HG02642 (cell line): ENCODE data around the gene HYPK.
A peak's percentile ranks its signal among the peaks of the same experiment; 100 is the strongest.
"Not testable (repeated sequence)": the region's sequence is repeated elsewhere in the genome, so short reads cannot be mapped to it uniquely, and the experiment has no call there.

Experiments used
- ATAC-seq: cut with Tn5 transposase; IDR thresholded peaks from one replicate; pipeline ENCODE4 v1.9.1; 2021; ENCODE audit warnings: mild to moderate bottlenecking; ENCODE audit not compliant: unreplicated experiment, poor library complexity

The HYPK gene

GRCh38 chr15:43794269-43795037 is 5.9 kb upstream of the HYPK start:
- ATAC-seq: no peak

GRCh38 chr15:43795197-43795596 is 5.2 kb upstream of the HYPK start:
- no peak for ATAC-seq

GRCh38 chr15:43795997-43796396 is 4.4 kb upstream of the HYPK start:
- ATAC-seq: no peak

- no peak for ATAC-seq
These were observed 3.8 kb upstream of the HYPK start for GRCh38 chr15:43796566-43796965.

GRCh38 chr15:43799209-43799944 is 1.0 kb upstream of the HYPK start:
- ATAC-seq: no peak

GRCh38 chr15:43799945-43800285 is 484 bp upstream of the HYPK start, which contains the start of gene SERINC4:
Gene SERINC4 (minus strand): TSS chr15:43800220. CDS start chr15:43799986, 234 bp downstream.
- no peak for ATAC-seq

GRCh38 chr15:43802676-43803075 is 2.3 kb downstream of the HYPK start:
- ATAC-seq: not testable (repeated sequence)

- no peak for ATAC-seq
These were observed 8.1 kb downstream of the HYPK start for GRCh38 chr15:43808435-43808950.

- peak; percentile 62 for ATAC-seq
These were observed 8.7 kb downstream of the HYPK start for GRCh38 chr15:43808960-43809678.

- not testable (repeated sequence) for ATAC-seq
These were observed 14.7 kb downstream of the HYPK start for GRCh38 chr15:43815064-43815463.

- no peak for ATAC-seq
These were observed 21.1 kb downstream of the HYPK start for GRCh38 chr15:43821505-43821904.

- peak; percentile 76 for ATAC-seq
These were observed 24.2 kb downstream of the HYPK start, which contains the start of gene MFAP1 for GRCh38 chr15:43824302-43825246. Gene MFAP1 (minus strand): TSS chr15:43824690. CDS start chr15:43824569, 121 bp downstream.

GRCh38 chr15:43825305-43825704 is 24.9 kb downstream of the HYPK start:
- ATAC-seq: not testable (repeated sequence)

- no peak for ATAC-seq
These were observed 25.7 kb downstream of the HYPK start for GRCh38 chr15:43826029-43826507.

- ATAC-seq: peak; percentile 75
These were observed 26.3 kb downstream of the HYPK start, which contains the start of gene WDR76 for GRCh38 chr15:43826508-43827341. Gene WDR76 (plus strand): TSS chr15:43827002. CDS start chr15:43827033, 31 bp downstream.

- ATAC-seq: no peak
These were observed 27.8 kb downstream of the HYPK start for GRCh38 chr15:43828061-43828657.

GRCh38 chr15:43829951-43830540 is 29.6 kb downstream of the HYPK start:
- ATAC-seq: not testable (repeated sequence)
